ENCODE measurements around the gene TMEM116.
"Not testable (repeated sequence)": the region's sequence is repeated elsewhere in the genome, so short reads cannot be mapped to it uniquely, and the experiment has no call there.

Gene TMEM116

GRCh38 chr12:112008918-112009317, 4.0 kb downstream of the TMEM116 start:
- DNase-seq: no peak

- DNase-seq: no peak
Observed at GRCh38 chr12:112007945-112008344, 5.0 kb downstream of the TMEM116 start.

GRCh38 chr12:112005419-112006395, 7.3 kb downstream of the TMEM116 start:
- no peak for DNase-seq

GRCh38 chr12:112004041-112004440, 8.9 kb downstream of the TMEM116 start:
- DNase-seq: no peak

- DNase-seq: no peak
Observed at GRCh38 chr12:112001576-112001975, 11.4 kb downstream of the TMEM116 start.

GRCh38 chr12:112000820-112001219, 12.1 kb downstream of the TMEM116 start:
- no peak for DNase-seq

GRCh38 chr12:111999129-111999528, 13.8 kb downstream of the TMEM116 start:
- not testable (repeated sequence) for DNase-seq

GRCh38 chr12:111998015-111998414, 14.9 kb downstream of the TMEM116 start:
- no peak for DNase-seq

- DNase-seq: no peak
Observed at GRCh38 chr12:111997300-111997699, 15.7 kb downstream of the TMEM116 start.

- no peak for DNase-seq
Observed at GRCh38 chr12:111995782-111996480, 17.0 kb downstream of the TMEM116 start.

GRCh38 chr12:111994211-111995111, 18.5 kb downstream of the TMEM116 start:
- not testable (repeated sequence) for DNase-seq

- DNase-seq: no peak
Observed at GRCh38 chr12:111993292-111994150, 19.4 kb downstream of the TMEM116 start.

GRCh38 chr12:111992464-111992863, 20.5 kb downstream of the TMEM116 start:
- DNase-seq: no peak

GRCh38 chr12:111991946-111992345, 21.0 kb downstream of the TMEM116 start:
- DNase-seq: no peak

GRCh38 chr12:111991535-111991934, 21.4 kb downstream of the TMEM116 start:
- DNase-seq: no peak

- no peak for DNase-seq
Observed at GRCh38 chr12:111984820-111985219, 28.1 kb downstream of the TMEM116 start.

- no peak for DNase-seq
Observed at GRCh38 chr12:111981987-111982386, 31.0 kb downstream of the TMEM116 start.

- DNase-seq: no peak
Observed at GRCh38 chr12:111980598-111980997, 32.4 kb downstream of the TMEM116 start.

- DNase-seq: no peak
Observed at GRCh38 chr12:111978545-111978944, 34.4 kb downstream of the TMEM116 start.

- no peak for DNase-seq
Observed at GRCh38 chr12:111976860-111977259, 36.1 kb downstream of the TMEM116 start.

- DNase-seq: no peak
Observed at GRCh38 chr12:111976291-111976690, 36.7 kb downstream of the TMEM116 start.
